Transverse colon (tissue), 3 donors: ENCODE results near the gene SMARCD3.

Source experiments
- CTCF ChIP-seq, 5 experiments: fragments of 200-600 bp in 3 of 5; fragments of 450-650 bp in 2 of 5; sonication (generic) in 3 of 5; IDR thresholded peaks; 1 replicate in 2 of 5; 2 replicates in 3 of 5; pipeline ENCODE4 v1.5.1; 2016 to 2017; ENCODE audit warnings: antibody characterized with exemption in 5 of 5, inconsistent platforms in 3 of 5, mild to moderate bottlenecking in 2 of 5, moderate library complexity in 1 of 5
- POLR2A ChIP-seq: fragments of 450-650 bp; IDR thresholded peaks from one replicate; pipeline ENCODE4 v1.6.1; 2016; ENCODE audit warnings: antibody characterized with exemption, mild to moderate bottlenecking, moderate library complexity

- TF ChIP-seq CTCF (IDR thresholded peaks at IDR 0.05) (no peak), POLR2A (no peak)
Observed at GRCh38 chr7:151289891-151290290, 41.4 kb upstream of the SMARCD3 start.
